Measurements from ENCODE around the gene ATF7IP2.
"Not testable (repeated sequence)": the region's sequence is repeated elsewhere in the genome, so short reads cannot be mapped to it uniquely, and the experiment has no call there.

The ATF7IP2 gene

GRCh38 chr16:10505286-10505685, 119.4 kb downstream of the ATF7IP2 start:
- DNase-seq (ENCODE audit: low read depth in 1 of 2, low spot score in 1 of 2) = not testable (repeated sequence)

- peak in 1 of 2 donors; percentile 26 for DNase-seq (ENCODE audit: low read depth in 1 of 2, low spot score in 1 of 2)
Observed at GRCh38 chr16:10509534-10510025, 123.7 kb downstream of the ATF7IP2 start.

- no peak for DNase-seq (ENCODE audit: low read depth in 1 of 2, low spot score in 1 of 2)
Observed at GRCh38 chr16:10510279-10510678, 124.4 kb downstream of the ATF7IP2 start.

- DNase-seq (ENCODE audit: low read depth in 1 of 2, low spot score in 1 of 2) = no peak
Observed at GRCh38 chr16:10511829-10512228, 126.0 kb downstream of the ATF7IP2 start.

- DNase-seq (ENCODE audit: low read depth in 1 of 2, low spot score in 1 of 2) = no peak
Observed at GRCh38 chr16:10514369-10515055, 128.7 kb downstream of the ATF7IP2 start.

- no peak for DNase-seq (ENCODE audit: low read depth in 1 of 2, low spot score in 1 of 2)
Observed at GRCh38 chr16:10517868-10518267, 132.0 kb downstream of the ATF7IP2 start.

GRCh38 chr16:10518479-10519041, 132.7 kb downstream of the ATF7IP2 start:
- no peak for DNase-seq (ENCODE audit: low read depth in 1 of 2, low spot score in 1 of 2)

- DNase-seq (ENCODE audit: low read depth in 1 of 2, low spot score in 1 of 2) = no peak
Observed at GRCh38 chr16:10519297-10519696, 133.4 kb downstream of the ATF7IP2 start.

GRCh38 chr16:10519929-10520868, 134.3 kb downstream of the ATF7IP2 start:
- DNase-seq (ENCODE audit: low read depth in 1 of 2, low spot score in 1 of 2) = no peak

GRCh38 chr16:10520869-10521578, 135.2 kb downstream of the ATF7IP2 start:
- no peak for DNase-seq (ENCODE audit: low read depth in 1 of 2, low spot score in 1 of 2)

GRCh38 chr16:10521681-10522274, 135.9 kb downstream of the ATF7IP2 start:
- no peak for DNase-seq (ENCODE audit: low read depth in 1 of 2, low spot score in 1 of 2)

- DNase-seq (ENCODE audit: low read depth in 1 of 2, low spot score in 1 of 2) = no peak
Observed at GRCh38 chr16:10522966-10523365, 137.1 kb downstream of the ATF7IP2 start.

GRCh38 chr16:10525214-10525825, 139.5 kb downstream of the ATF7IP2 start:
- DNase-seq (ENCODE audit: low read depth in 1 of 2, low spot score in 1 of 2) = no peak

GRCh38 chr16:10526962-10527361, 141.1 kb downstream of the ATF7IP2 start:
- DNase-seq (ENCODE audit: low read depth in 1 of 2, low spot score in 1 of 2) = no peak

GRCh38 chr16:10528635-10529034, 142.8 kb downstream of the ATF7IP2 start:
- no peak for DNase-seq (ENCODE audit: low read depth in 1 of 2, low spot score in 1 of 2)

GRCh38 chr16:10529895-10530669, 144.2 kb downstream of the ATF7IP2 start:
- no peak for DNase-seq (ENCODE audit: low read depth in 1 of 2, low spot score in 1 of 2)

GRCh38 chr16:10530685-10531084, 144.8 kb downstream of the ATF7IP2 start:
- DNase-seq (ENCODE audit: low read depth in 1 of 2, low spot score in 1 of 2) = no peak

- no peak for DNase-seq (ENCODE audit: low read depth in 1 of 2, low spot score in 1 of 2)
Observed at GRCh38 chr16:10531582-10531981, 145.7 kb downstream of the ATF7IP2 start.
